H1 (cell line): ENCODE data around the gene SPECC1.

Source experiments
- EZH2 ChIP-seq: fragments of 200-600 bp; sonication (generic); IDR thresholded peaks from 2 replicates; pipeline ENCODE4 v1.7.1; 2012; ENCODE audit warnings: low read depth, mild to moderate bottlenecking, moderate library complexity, low read length, inconsistent platforms; ENCODE audit not compliant: severe bottlenecking
- GABPA ChIP-seq: IDR thresholded peaks from 2 replicates; pipeline ENCODE4 v1.6.1; 2011; ENCODE audit warnings: mild to moderate bottlenecking, low read length, moderate library complexity, borderline replicate concordance; ENCODE audit not compliant: insufficient read depth
- JUN ChIP-seq: IDR thresholded peaks from 2 replicates; pipeline ENCODE4 v1.6.1; 2011; ENCODE audit warnings: low read depth, mild to moderate bottlenecking, improper control_type of control experiment, low read length
- JUND ChIP-seq: IDR thresholded peaks from 2 replicates; pipeline ENCODE4 v1.6.1; 2011; ENCODE audit warnings: mild to moderate bottlenecking, improper control_type of control experiment, low read length
- POLR2A ChIP-seq, 2 experiments: IDR thresholded peaks; 1 replicate in 1 of 2; 2 replicates in 1 of 2; pipeline ENCODE4 v1.6.1; 2011; ENCODE audit warnings: low read depth in 2 of 2, low read length in 2 of 2, mild to moderate bottlenecking in 2 of 2; ENCODE audit errors: control extremely low read depth in 1 of 2
- TBP ChIP-seq: IDR thresholded peaks from 2 replicates; pipeline ENCODE4 v1.6.1; 2011; ENCODE audit warnings: low read depth, low read length, improper control_type of control experiment
- TF ChIP-seq, protein P1 (sequence below), 3 experiments: IDR thresholded peaks; 1 replicate in 2 of 3; 2 replicates in 1 of 3; pipeline versions ENCODE4 v1.5.1 to v1.6.1; 2011; ENCODE audit warnings: low read length in 3 of 3, mild to moderate bottlenecking in 3 of 3, inconsistent platforms in 2 of 3, low read depth in 1 of 3, moderate library complexity in 1 of 3; ENCODE audit not compliant: insufficient read depth in 1 of 3; ENCODE audit errors: control extremely low read depth in 1 of 3

DNA sequence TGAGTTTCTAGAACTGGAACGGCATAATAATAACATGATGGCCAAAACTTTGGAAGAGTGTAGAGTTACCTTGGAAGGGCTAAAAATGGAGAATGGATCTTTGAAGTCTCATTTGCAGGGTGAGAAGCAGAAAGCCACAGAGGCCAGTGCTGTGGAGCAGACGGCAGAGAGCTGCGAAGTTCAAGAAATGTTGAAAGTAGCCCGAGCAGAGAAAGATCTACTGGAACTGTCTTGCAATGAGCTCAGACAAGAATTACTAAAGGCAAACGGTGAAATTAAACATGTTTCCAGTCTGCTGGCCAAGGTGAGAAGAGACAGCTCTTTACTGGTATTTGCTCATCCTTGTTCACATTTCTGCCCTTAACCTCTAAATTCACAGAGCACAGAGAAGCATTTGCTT lies 196.4 kb downstream of the SPECC1 start:
- TF ChIP-seq JUN (no peak), POLR2A (IDR thresholded peaks at IDR 0.05; ENCODE audit: control extremely low read depth in 1 of 2, low read depth in 2 of 2, low read length in 2 of 2) (no peak), JUND (no peak), TBP (no peak), GABPA (no peak), EZH2 (no peak)
- TF ChIP-seq, protein P1, sequence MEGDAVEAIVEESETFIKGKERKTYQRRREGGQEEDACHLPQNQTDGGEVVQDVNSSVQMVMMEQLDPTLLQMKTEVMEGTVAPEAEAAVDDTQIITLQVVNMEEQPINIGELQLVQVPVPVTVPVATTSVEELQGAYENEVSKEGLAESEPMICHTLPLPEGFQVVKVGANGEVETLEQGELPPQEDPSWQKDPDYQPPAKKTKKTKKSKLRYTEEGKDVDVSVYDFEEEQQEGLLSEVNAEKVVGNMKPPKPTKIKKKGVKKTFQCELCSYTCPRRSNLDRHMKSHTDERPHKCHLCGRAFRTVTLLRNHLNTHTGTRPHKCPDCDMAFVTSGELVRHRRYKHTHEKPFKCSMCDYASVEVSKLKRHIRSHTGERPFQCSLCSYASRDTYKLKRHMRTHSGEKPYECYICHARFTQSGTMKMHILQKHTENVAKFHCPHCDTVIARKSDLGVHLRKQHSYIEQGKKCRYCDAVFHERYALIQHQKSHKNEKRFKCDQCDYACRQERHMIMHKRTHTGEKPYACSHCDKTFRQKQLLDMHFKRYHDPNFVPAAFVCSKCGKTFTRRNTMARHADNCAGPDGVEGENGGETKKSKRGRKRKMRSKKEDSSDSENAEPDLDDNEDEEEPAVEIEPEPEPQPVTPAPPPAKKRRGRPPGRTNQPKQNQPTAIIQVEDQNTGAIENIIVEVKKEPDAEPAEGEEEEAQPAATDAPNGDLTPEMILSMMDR (IDR thresholded peaks at IDR 0.05; ENCODE audit: control extremely low read depth in 1 of 3, insufficient read depth in 1 of 3, low read depth in 1 of 3, low read length in 3 of 3) = no peak
